ENCODE results near the gene TIMP4.

Gene TIMP4

GRCh38 chr3:12185172-12185710 is 26.5 kb upstream of the TIMP4 start:
- no peak for DNase-seq (ENCODE audit: low read depth)

- no peak for DNase-seq (ENCODE audit: low read depth)
These were observed 25.8 kb upstream of the TIMP4 start for GRCh38 chr3:12184541-12184940.

- no peak for DNase-seq (ENCODE audit: low read depth)
These were observed 24.2 kb upstream of the TIMP4 start for GRCh38 chr3:12182687-12183441.

- no peak for DNase-seq (ENCODE audit: low read depth)
These were observed 23.1 kb upstream of the TIMP4 start for GRCh38 chr3:12181806-12182205.

- no peak for DNase-seq (ENCODE audit: low read depth)
These were observed 22.6 kb upstream of the TIMP4 start for GRCh38 chr3:12181301-12181700.

GRCh38 chr3:12180631-12181030 is 21.9 kb upstream of the TIMP4 start:
- no peak for DNase-seq (ENCODE audit: low read depth)

- no peak for DNase-seq (ENCODE audit: low read depth)
These were observed 21.5 kb upstream of the TIMP4 start for GRCh38 chr3:12180218-12180617.

- no peak for DNase-seq (ENCODE audit: low read depth)
These were observed 20.7 kb upstream of the TIMP4 start for GRCh38 chr3:12179441-12179840.

GRCh38 chr3:12178091-12178820 is 19.5 kb upstream of the TIMP4 start:
- DNase-seq (ENCODE audit: low read depth), result no peak

- DNase-seq (ENCODE audit: low read depth), result no peak
These were observed 18.4 kb upstream of the TIMP4 start for GRCh38 chr3:12177126-12177525.

GRCh38 chr3:12175844-12176453 is 17.2 kb upstream of the TIMP4 start:
- no peak for DNase-seq (ENCODE audit: low read depth)

GRCh38 chr3:12175137-12175593 is 16.5 kb upstream of the TIMP4 start:
- no peak for DNase-seq (ENCODE audit: low read depth)

- DNase-seq (ENCODE audit: low read depth), result no peak
These were observed 11.5 kb upstream of the TIMP4 start for GRCh38 chr3:12170207-12170606.

- DNase-seq (ENCODE audit: low read depth), result no peak
These were observed 7.2 kb upstream of the TIMP4 start for GRCh38 chr3:12165909-12166308.

GRCh38 chr3:12159227-12159601 is 502 bp upstream of the TIMP4 start:
- no peak for DNase-seq (ENCODE audit: low read depth)

- no peak for DNase-seq (ENCODE audit: low read depth)
These were observed 1.7 kb downstream of the TIMP4 start for GRCh38 chr3:12157026-12157425.

- DNase-seq (ENCODE audit: low read depth), result no peak
These were observed 2.9 kb downstream of the TIMP4 start for GRCh38 chr3:12155828-12156227.

- DNase-seq (ENCODE audit: low read depth), result no peak
These were observed 3.4 kb downstream of the TIMP4 start for GRCh38 chr3:12155264-12155663.

- DNase-seq (ENCODE audit: low read depth), result no peak
These were observed 4.6 kb downstream of the TIMP4 start for GRCh38 chr3:12154151-12154550.

GRCh38 chr3:12150112-12150511 is 8.6 kb downstream of the TIMP4 start:
- DNase-seq (ENCODE audit: low read depth), result no peak

- no peak for DNase-seq (ENCODE audit: low read depth)
These were observed 9.7 kb downstream of the TIMP4 start for GRCh38 chr3:12149029-12149428.

- DNase-seq (ENCODE audit: low read depth), result no peak
These were observed 10.3 kb downstream of the TIMP4 start for GRCh38 chr3:12148183-12148940.
